GM19239 (cell line): ENCODE results near the gene MEGF10.

Source experiments
- DNase-seq: peaks from one replicate; pipeline ENCODE4 v3.0.0; 2011; ENCODE audit warnings: low spot score; ENCODE audit not compliant: insufficient read length
- FAIRE-seq: peaks from 2 replicates; lab custom pipeline; 2011; peaks lifted over from hg19 to GRCh38; lab: Jason Lieb, UNC

MEGF10 gene

GRCh38 chr5:127321465-127321864 is 30.9 kb downstream of the MEGF10 start:
- DNase-seq (no peak), FAIRE-seq (no peak)

GRCh38 chr5:127322403-127322802 is 31.8 kb downstream of the MEGF10 start:
- no peak for DNase-seq
- no peak for FAIRE-seq

- no peak for DNase-seq
- no peak for FAIRE-seq
Observed at GRCh38 chr5:127324756-127325155, 34.2 kb downstream of the MEGF10 start.

- no peak for DNase-seq
- no peak for FAIRE-seq
Observed at GRCh38 chr5:127326431-127326830, 35.8 kb downstream of the MEGF10 start.

GRCh38 chr5:127326976-127327755 is 36.6 kb downstream of the MEGF10 start:
- DNase-seq (no peak), FAIRE-seq (no peak)

GRCh38 chr5:127330116-127330515 is 39.5 kb downstream of the MEGF10 start:
- no peak for FAIRE-seq

GRCh38 chr5:127331890-127332649 is 41.5 kb downstream of the MEGF10 start:
- FAIRE-seq (no peak), DNase-seq (no peak)

More at GRCh38 chr5:127330116-127330515, 39.5 kb downstream of the MEGF10 start:
- DNase-seq, result no peak

- no peak for DNase-seq
Observed at GRCh38 chr5:127333483-127333882, 42.9 kb downstream of the MEGF10 start.

GRCh38 chr5:127335381-127335780 is 44.8 kb downstream of the MEGF10 start:
- DNase-seq (no peak), FAIRE-seq (no peak)

More at GRCh38 chr5:127333483-127333882, 42.9 kb downstream of the MEGF10 start:
- no peak for FAIRE-seq

- DNase-seq (no peak), FAIRE-seq (no peak)
Observed at GRCh38 chr5:127337876-127338275, 47.3 kb downstream of the MEGF10 start.

GRCh38 chr5:127338501-127338900 is 47.9 kb downstream of the MEGF10 start:
- no peak for FAIRE-seq
- no peak for DNase-seq

- FAIRE-seq (no peak), DNase-seq (no peak)
Observed at GRCh38 chr5:127340606-127341005, 50.0 kb downstream of the MEGF10 start.

- DNase-seq, result no peak
- no peak for FAIRE-seq
Observed at GRCh38 chr5:127342364-127342763, 51.8 kb downstream of the MEGF10 start.

GRCh38 chr5:127343313-127343712 is 52.7 kb downstream of the MEGF10 start:
- FAIRE-seq (no peak), DNase-seq (no peak)

- no peak for DNase-seq
- FAIRE-seq, result no peak
Observed at GRCh38 chr5:127343866-127344265, 53.3 kb downstream of the MEGF10 start.

GRCh38 chr5:127344931-127345330 is 54.3 kb downstream of the MEGF10 start:
- FAIRE-seq, result no peak
- DNase-seq, result no peak

GRCh38 chr5:127351418-127351817 is 60.8 kb downstream of the MEGF10 start:
- no peak for DNase-seq
- FAIRE-seq, result no peak

- DNase-seq, result no peak
- FAIRE-seq, result no peak
Observed at GRCh38 chr5:127352068-127352467, 61.5 kb downstream of the MEGF10 start.

- FAIRE-seq (no peak), DNase-seq (no peak)
Observed at GRCh38 chr5:127353327-127353726, 62.7 kb downstream of the MEGF10 start.

GRCh38 chr5:127353796-127354195 is 63.2 kb downstream of the MEGF10 start:
- no peak for DNase-seq
- FAIRE-seq, result no peak

GRCh38 chr5:127355337-127355736 is 64.7 kb downstream of the MEGF10 start:
- DNase-seq, result no peak
- FAIRE-seq, result no peak
